ENCODE results near the gene KRTAP10-8.
"Not testable (repeated sequence)": the region's sequence is repeated elsewhere in the genome, so short reads cannot be mapped to it uniquely, and the experiment has no call there.

KRTAP10-8 gene

GRCh38 chr21:44595524-44595923 lies 16.4 kb upstream of the KRTAP10-8 start:
- TF ChIP-seq, protein P1, sequence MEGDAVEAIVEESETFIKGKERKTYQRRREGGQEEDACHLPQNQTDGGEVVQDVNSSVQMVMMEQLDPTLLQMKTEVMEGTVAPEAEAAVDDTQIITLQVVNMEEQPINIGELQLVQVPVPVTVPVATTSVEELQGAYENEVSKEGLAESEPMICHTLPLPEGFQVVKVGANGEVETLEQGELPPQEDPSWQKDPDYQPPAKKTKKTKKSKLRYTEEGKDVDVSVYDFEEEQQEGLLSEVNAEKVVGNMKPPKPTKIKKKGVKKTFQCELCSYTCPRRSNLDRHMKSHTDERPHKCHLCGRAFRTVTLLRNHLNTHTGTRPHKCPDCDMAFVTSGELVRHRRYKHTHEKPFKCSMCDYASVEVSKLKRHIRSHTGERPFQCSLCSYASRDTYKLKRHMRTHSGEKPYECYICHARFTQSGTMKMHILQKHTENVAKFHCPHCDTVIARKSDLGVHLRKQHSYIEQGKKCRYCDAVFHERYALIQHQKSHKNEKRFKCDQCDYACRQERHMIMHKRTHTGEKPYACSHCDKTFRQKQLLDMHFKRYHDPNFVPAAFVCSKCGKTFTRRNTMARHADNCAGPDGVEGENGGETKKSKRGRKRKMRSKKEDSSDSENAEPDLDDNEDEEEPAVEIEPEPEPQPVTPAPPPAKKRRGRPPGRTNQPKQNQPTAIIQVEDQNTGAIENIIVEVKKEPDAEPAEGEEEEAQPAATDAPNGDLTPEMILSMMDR (IDR thresholded peaks at IDR 0.05; ENCODE audit: low read length, missing control alignments): no peak

DNA sequence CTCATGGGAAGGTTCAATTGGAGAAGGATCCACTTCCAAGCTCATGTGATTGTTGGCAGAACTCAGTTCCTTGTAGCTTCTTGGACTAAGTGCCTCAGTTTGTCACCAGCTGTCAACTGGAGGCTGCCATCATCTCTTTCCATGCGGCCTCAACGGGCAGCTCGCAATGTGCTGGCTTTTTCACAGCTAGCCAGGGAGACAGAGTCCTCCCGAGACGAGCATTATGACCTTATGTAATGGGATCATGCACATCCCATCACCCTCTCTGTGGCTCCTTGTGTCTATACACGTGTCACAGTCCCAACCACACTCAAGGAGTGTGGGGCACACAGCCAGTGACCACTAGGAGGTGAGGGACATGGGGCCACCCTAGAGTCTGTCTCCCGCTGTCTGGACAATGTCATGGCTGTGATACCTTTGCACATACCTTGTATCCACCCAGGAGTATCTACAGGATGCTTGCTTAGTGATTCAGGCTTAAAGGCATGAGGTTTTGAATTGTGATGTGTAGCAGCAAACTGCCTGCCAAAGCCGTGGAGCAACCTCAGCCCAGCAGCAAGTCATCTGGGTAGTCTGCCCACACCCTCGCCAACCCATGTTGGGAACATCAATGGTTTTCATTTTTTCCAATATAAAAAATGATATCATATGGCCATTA lies 15.7 kb upstream of the KRTAP10-8 start:
- TF ChIP-seq, protein P1 (IDR thresholded peaks at IDR 0.05; ENCODE audit: low read length, missing control alignments): no peak
- H3K4me3 ChIP-seq (replicated peaks; ENCODE audit: low read depth, low read length): no peak overlapping the region
- DNase-seq (ENCODE audit: low read depth): no peak

More at GRCh38 chr21:44595524-44595923, 16.4 kb upstream of the KRTAP10-8 start:
- H3K4me3 ChIP-seq (replicated peaks; ENCODE audit: low read depth, low read length): no peak overlapping the region
- no peak for DNase-seq (ENCODE audit: low read depth)

DNA sequence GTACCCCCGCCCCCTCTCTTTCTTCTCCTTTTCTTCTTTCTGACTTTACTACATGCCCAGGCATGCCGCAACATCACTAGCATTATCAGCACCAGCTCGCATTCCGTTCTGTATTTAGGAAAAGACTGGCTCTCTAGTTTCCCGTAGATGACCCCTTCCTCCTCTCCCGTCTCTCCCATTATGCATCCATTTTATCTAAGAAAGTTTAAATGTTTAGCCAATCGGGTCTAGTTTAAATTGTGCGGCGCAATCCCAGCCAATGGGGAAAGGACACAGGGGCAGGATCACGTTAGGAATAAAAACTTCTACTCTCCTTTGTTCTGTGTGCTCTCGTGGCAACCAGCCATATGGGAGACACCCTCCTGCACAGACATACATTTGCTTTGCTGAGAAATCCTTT lies 13.8 kb upstream of the KRTAP10-8 start:
- TF ChIP-seq, protein P1 (IDR thresholded peaks at IDR 0.05; ENCODE audit: low read length, missing control alignments): no peak
- H3K4me3 ChIP-seq (replicated peaks; ENCODE audit: low read depth, low read length): no peak overlapping the region
- DNase-seq (ENCODE audit: low read depth): no peak

- H3K4me3 ChIP-seq (replicated peaks; ENCODE audit: low read depth, low read length): no peak overlapping the region
- TF ChIP-seq, protein P1 (IDR thresholded peaks at IDR 0.05; ENCODE audit: low read length, missing control alignments): no peak
- no peak for DNase-seq (ENCODE audit: low read depth)
Observed at GRCh38 chr21:44599264-44600029, 12.4 kb upstream of the KRTAP10-8 start.

GRCh38 chr21:44600118-44600978 lies 11.5 kb upstream of the KRTAP10-8 start, which contains the start of gene KRTAP10-7:
Gene KRTAP10-7, plus strand, starts transcription at chr21:44600597. Its CDS starts 25 bp downstream, at chr21:44600622.
- not testable (repeated sequence) for DNase-seq (ENCODE audit: low read depth); H3K4me3 ChIP-seq (replicated peaks; ENCODE audit: low read depth, low read length)

- not testable (repeated sequence) for DNase-seq (ENCODE audit: low read depth); H3K4me3 ChIP-seq (replicated peaks; ENCODE audit: low read depth, low read length)
Observed at GRCh38 chr21:44601091-44601490, 10.8 kb upstream of the KRTAP10-8 start.

DNA sequence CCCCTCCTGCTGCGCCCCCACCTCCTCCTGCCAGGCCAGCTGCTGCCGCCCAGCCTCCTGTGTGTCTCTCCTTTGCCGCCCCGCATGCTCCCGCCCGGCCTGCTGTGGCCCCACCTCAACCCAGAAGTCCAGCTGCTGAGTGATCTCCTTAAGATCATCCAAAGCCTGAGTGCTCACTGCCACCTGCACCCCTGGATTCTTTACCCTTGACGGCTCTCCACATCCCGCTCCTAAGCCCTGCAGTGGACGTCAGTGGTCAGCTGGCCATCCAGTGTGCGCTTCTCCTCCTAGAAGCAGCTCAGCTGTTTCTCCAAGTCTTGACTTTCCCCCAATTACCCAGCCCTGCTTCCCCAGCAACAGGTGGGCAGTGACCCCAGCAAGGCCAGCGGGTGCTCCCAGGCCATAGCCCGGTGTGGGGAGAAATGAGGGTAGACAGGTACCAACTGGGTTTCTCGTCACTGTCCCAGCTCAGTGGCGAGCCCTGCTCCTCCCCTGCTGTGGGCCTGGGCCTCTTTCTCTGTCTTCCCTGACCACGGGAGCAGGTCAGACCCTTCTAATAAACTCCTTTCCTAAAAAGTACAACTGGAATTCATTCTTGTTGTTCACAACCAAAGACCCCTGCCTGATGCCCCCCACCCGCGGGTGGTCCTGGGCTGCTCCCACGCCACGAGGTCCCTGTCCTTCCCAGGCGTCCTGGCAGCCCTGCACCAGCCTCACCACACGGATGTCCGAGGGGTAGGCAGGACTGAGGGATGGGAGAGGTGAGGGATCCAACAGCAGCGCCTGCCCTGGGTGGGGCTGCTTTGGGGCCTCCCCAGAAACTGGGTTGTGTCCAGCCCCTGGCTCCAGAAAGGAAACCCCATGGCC lies 10.1 kb upstream of the KRTAP10-8 start:
- TF ChIP-seq, protein P1 (IDR thresholded peaks at IDR 0.05; ENCODE audit: low read length, missing control alignments): no peak
- H3K4me3 ChIP-seq (replicated peaks; ENCODE audit: low read depth, low read length): no peak overlapping the region
- DNase-seq (ENCODE audit: low read depth): no peak
